HepG2 (cell line): ENCODE measurements around the gene LCAT. TPM values are rescaled to one million over a fixed set of nuclear protein-coding genes. Genes with fewer than 3 reads are reported as not detected.

Experiments used
- BRCA1 ChIP-seq: sonication (generic); formaldehyde crosslinking; IDR thresholded peaks from 2 replicates; pipeline ENCODE4 v1.4.0; 2020; ENCODE audit warnings: missing genetic modification reagents
- CBX2 ChIP-seq, 2 experiments: fragments of 200-600 bp in 1 of 2; sonication (generic); formaldehyde crosslinking in 1 of 2; IDR thresholded peaks; 2 replicates each; pipeline versions ENCODE4 v1.7.0 to v1.8.1; 2018 to 2022; ENCODE audit warnings: low read depth in 2 of 2, low read length in 1 of 2, mild to moderate bottlenecking in 1 of 2, missing genetic modification reagents in 1 of 2
- CSRNP2 ChIP-seq: sonication (generic); formaldehyde crosslinking; conservative IDR thresholded peaks from 2 replicates; pipeline ENCODE4 v1.8.0; 2022; ENCODE audit warnings: low read depth, missing genetic modification reagents
- FOXO1 ChIP-seq: sonication (generic); formaldehyde crosslinking; IDR thresholded peaks from 2 replicates; pipeline ENCODE4 v1.4.0; 2020; ENCODE audit warnings: missing genetic modification reagents
- LCORL ChIP-seq, 2 experiments: fragments of 450-650 bp in 1 of 2; sonication (generic) in 1 of 2; formaldehyde crosslinking in 1 of 2; IDR thresholded peaks; 2 replicates each; pipeline versions ENCODE4 v1.5.0 to v1.6.1; 2017 to 2020; ENCODE audit warnings: antibody characterized with exemption in 1 of 2, missing genetic modification reagents in 1 of 2
- POLR2A ChIP-seq, 2 experiments: IDR thresholded peaks; 2 replicates each; pipeline ENCODE4 v1.6.1; 2011; ENCODE audit warnings: low read depth in 2 of 2, low read length in 2 of 2, mild to moderate bottlenecking in 1 of 2, moderate library complexity in 1 of 2; ENCODE audit not compliant: insufficient read depth in 1 of 2
- PRPF4 ChIP-seq: fragments of 200-400 bp; formaldehyde crosslinking; IDR thresholded peaks from 2 replicates; pipeline ENCODE4 v1.6.1; 2016; ENCODE audit warnings: low read length, low read depth; ENCODE audit not compliant: poor library complexity, severe bottlenecking
- STAG1 ChIP-seq: sonication (generic); formaldehyde crosslinking; IDR thresholded peaks from 2 replicates; pipeline ENCODE4 v1.4.0; 2020; ENCODE audit warnings: missing genetic modification reagents
- TEF ChIP-seq: sonication (generic); formaldehyde crosslinking; IDR thresholded peaks from 2 replicates; pipeline ENCODE4 v1.5.0; 2020; ENCODE audit warnings: missing genetic modification reagents
- ZNF138 ChIP-seq: sonication (generic); formaldehyde crosslinking; IDR thresholded peaks from 2 replicates; pipeline ENCODE4 v1.5.0; 2020; ENCODE audit warnings: mild to moderate bottlenecking, low read depth, missing genetic modification reagents
- ZNF451 ChIP-seq: sonication (generic); formaldehyde crosslinking; IDR thresholded peaks from 2 replicates; pipeline ENCODE4 v1.5.0; 2020; ENCODE audit warnings: mild to moderate bottlenecking, missing genetic modification reagents
- polyA plus RNA-seq, 8 experiments: library from polyadenylated mRNA; depleted of rRNA in 3 of 8; stranded (reverse) in 7 of 8; unstranded in 1 of 8; fragments of >200 nt; fragmentation: Illumina TruSeq in 4 of 8; extraction: Trizol in 4 of 8; gene quantifications; 2 replicates each; pipeline versions ENCODE4 v1.2.1 to v1.2.3, GENCODE V29; 2011 to 2016; ENCODE audit warnings: low read depth in 4 of 8, missing spikeins in 1 of 8, mixed read lengths in 1 of 8; ENCODE audit not compliant: insufficient read depth in 1 of 8
- total RNA-seq, 5 experiments: library from RNA; depleted of rRNA; stranded (reverse); fragments of >200 nt; fragmentation: Illumina TruSeq; extraction: Trizol; gene quantifications; 2 replicates each; pipeline ENCODE4 v1.2.3, GENCODE V29; 2016; ENCODE audit warnings: low read depth in 1 of 5
- TF ChIP-seq, protein P1 (sequence below): sonication (generic); formaldehyde crosslinking; IDR thresholded peaks from 2 replicates; pipeline ENCODE4 v1.8.0; 2022; ENCODE audit warnings: missing genetic modification reagents, mild to moderate bottlenecking, moderate library complexity, borderline replicate concordance
- TF ChIP-seq, protein P2 (sequence below): sonication (generic); formaldehyde crosslinking; IDR thresholded peaks from 2 replicates; pipeline ENCODE4 v1.4.0; 2020; ENCODE audit warnings: missing genetic modification reagents
- TF ChIP-seq, protein P3 (sequence below): fragments of 450-650 bp; IDR thresholded peaks from 2 replicates; pipeline ENCODE4 v1.6.1; 2017

Gene LCAT
- total and polyA plus RNA-seq, 2 of the 13 experiments (the other 11 are each of a cell fraction or from before 2014, with no cell fraction given) = 36.1 to 38.9 TPM

- TF ChIP-seq, protein P1, sequence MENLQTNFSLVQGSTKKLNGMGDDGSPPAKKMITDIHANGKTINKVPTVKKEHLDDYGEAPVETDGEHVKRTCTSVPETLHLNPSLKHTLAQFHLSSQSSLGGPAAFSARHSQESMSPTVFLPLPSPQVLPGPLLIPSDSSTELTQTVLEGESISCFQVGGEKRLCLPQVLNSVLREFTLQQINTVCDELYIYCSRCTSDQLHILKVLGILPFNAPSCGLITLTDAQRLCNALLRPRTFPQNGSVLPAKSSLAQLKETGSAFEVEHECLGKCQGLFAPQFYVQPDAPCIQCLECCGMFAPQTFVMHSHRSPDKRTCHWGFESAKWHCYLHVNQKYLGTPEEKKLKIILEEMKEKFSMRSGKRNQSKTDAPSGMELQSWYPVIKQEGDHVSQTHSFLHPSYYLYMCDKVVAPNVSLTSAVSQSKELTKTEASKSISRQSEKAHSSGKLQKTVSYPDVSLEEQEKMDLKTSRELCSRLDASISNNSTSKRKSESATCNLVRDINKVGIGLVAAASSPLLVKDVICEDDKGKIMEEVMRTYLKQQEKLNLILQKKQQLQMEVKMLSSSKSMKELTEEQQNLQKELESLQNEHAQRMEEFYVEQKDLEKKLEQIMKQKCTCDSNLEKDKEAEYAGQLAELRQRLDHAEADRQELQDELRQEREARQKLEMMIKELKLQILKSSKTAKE (CRISPR knock-in tag) = no peak
- TF ChIP-seq ZNF138 = no peak
- TF ChIP-seq CSRNP2 (CRISPR knock-in tag) = no peak
- no peak for TF ChIP-seq PRPF4
- TF ChIP-seq TEF = no peak
- TF ChIP-seq BRCA1 = no peak
- TF ChIP-seq LCORL (IDR thresholded peaks at IDR 0.05) = no peak
- TF ChIP-seq LCORL (CRISPR knock-in tag; IDR thresholded peaks at IDR 0.05) = no peak
- TF ChIP-seq, protein P2, sequence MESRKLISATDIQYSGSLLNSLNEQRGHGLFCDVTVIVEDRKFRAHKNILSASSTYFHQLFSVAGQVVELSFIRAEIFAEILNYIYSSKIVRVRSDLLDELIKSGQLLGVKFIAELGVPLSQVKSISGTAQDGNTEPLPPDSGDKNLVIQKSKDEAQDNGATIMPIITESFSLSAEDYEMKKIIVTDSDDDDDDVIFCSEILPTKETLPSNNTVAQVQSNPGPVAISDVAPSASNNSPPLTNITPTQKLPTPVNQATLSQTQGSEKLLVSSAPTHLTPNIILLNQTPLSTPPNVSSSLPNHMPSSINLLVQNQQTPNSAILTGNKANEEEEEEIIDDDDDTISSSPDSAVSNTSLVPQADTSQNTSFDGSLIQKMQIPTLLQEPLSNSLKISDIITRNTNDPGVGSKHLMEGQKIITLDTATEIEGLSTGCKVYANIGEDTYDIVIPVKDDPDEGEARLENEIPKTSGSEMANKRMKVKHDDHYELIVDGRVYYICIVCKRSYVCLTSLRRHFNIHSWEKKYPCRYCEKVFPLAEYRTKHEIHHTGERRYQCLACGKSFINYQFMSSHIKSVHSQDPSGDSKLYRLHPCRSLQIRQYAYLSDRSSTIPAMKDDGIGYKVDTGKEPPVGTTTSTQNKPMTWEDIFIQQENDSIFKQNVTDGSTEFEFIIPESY = peak; percentile 92
- TF ChIP-seq, protein P3, sequence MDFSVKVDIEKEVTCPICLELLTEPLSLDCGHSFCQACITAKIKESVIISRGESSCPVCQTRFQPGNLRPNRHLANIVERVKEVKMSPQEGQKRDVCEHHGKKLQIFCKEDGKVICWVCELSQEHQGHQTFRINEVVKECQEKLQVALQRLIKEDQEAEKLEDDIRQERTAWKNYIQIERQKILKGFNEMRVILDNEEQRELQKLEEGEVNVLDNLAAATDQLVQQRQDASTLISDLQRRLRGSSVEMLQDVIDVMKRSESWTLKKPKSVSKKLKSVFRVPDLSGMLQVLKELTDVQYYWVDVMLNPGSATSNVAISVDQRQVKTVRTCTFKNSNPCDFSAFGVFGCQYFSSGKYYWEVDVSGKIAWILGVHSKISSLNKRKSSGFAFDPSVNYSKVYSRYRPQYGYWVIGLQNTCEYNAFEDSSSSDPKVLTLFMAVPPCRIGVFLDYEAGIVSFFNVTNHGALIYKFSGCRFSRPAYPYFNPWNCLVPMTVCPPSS = no peak
- TF ChIP-seq POLR2A (IDR thresholded peaks at IDR 0.05; ENCODE audit: insufficient read depth in 1 of 2, low read depth in 2 of 2, low read length in 2 of 2) = 0 out of 4 replicates have a peak, but pooled peaks of 1 of the 2 experiments have one; percentile 25
- TF ChIP-seq FOXO1 = peak; percentile 38; the same call in 1 of the 2 replicates
- no peak for TF ChIP-seq CBX2 (IDR thresholded peaks at IDR 0.05; ENCODE audit: low read depth, low read length)
- no peak for TF ChIP-seq CBX2 (CRISPR knock-in tag; IDR thresholded peaks at IDR 0.05; ENCODE audit: low read depth)
- TF ChIP-seq STAG1 (CRISPR knock-in tag) = peak; percentile 12; the same call in 1 of the 2 replicates
- TF ChIP-seq ZNF451 (CRISPR knock-in tag) = 0 out of 2 replicates have a peak, but pooled peaks have one; percentile 21
Measured at GRCh38 chr16:67931712-67932461, 12.0 kb downstream of the LCAT start, which contains the start of gene CTRL (continued).
